GM19239 (cell line): Measurements from ENCODE around the gene FNDC3A.
"Not testable (repeated sequence)": the region's sequence is repeated elsewhere in the genome, so short reads cannot be mapped to it uniquely, and the experiment has no call there.

ENCODE experiments used
- DNase-seq: peaks from one replicate; pipeline ENCODE4 v3.0.0; 2011; ENCODE audit warnings: low spot score; ENCODE audit not compliant: insufficient read length
- FAIRE-seq: peaks from 2 replicates; lab custom pipeline; 2011; peaks lifted over from hg19 to GRCh38; lab: Jason Lieb, UNC

Gene FNDC3A

DNA sequence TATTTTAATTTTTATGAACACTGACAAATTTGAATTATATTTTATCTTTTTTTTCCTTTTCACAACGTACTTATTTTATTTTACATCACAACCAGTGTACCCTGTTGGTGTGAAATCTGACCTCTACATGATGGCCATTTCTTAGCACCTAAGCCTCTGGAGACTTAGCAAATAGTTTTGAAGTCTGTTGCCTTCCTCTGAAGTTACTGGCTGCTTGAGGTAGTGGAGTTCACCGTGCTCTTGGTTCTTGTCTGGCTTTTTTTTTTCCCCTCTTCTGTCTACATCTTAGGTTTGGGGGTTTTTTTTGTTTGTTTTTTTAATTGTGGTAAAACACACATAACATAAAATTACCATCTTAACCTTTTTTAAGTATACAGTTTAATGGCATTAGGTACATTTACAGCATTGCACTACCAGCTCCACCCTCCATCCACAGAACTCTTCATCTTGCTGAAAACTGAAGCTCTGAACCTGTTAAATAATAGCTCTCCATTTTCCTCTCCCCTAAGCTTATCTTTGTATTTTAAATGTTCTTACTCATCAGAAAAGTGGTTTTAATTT is 150.3 kb downstream of the FNDC3A start:
- no peak for FAIRE-seq
- no peak for DNase-seq

DNA sequence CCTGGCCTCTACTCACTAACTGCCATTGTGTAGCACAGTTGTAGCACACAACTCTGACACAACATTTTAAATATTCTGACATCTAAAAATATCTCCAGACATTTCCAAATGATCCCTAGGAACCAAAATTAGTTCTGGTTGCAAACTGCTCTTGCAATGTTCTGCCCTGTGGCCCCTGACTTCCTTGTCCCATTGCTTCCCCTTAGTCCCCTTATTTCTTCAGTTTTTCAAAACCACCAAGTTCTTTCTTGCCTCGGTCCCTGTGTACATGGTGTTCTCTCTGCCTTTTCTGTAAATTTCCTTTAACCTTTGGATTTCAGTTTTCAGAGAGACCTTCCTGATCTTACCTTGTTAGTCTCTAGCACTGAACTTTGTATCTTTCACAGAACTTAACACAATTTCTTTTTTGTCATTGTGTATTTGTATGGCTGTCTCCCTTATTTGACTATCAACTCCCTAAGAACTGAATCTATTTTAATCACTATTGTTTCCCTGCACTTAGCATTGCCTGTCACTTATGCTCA is 156.8 kb downstream of the FNDC3A start:
- no peak for DNase-seq
- peak; percentile 54 for FAIRE-seq

DNA sequence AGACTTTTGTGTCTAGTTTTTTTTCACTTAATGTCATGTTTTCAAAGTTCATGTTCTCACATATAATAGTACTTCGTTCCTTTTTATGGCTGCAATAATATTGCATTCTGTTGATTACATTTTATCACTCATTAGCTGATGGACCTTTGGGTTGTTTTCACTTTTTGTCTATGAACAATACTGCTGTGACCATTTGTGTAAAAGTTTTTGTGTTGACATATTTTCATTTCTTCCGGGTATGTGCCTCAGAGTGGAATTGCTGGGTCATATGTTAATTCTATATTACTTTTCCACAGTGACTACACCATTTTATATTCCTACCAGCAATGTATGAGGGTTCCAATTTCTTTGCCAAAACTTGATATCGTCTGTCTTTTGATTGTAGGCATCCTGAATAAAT is 158.6 kb downstream of the FNDC3A start:
- no peak for DNase-seq

DNA sequence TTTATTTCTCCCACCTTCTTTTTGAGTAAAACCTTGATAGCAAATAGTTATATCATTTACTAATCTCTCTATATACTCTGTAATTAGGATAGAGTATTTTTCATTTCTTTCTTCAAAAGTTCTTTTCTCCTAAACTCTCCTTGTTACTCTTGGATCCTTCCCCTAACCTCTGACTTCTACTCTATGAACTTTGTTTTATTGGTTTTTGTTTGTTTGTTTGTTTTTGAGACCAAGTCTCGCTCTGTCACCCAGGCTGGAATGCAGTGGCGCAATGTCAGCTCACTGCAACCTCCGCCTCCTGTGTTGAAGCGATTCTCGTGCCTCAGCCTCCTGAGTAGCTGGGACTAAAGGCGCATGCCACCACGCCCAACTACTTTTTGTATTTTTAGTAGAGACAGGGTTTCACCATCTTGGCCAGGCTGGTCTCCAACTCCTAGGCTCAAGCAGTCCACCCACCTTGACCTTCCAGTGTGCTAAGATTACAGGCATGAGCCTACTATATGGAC is 161.5 kb downstream of the FNDC3A start:
- DNase-seq, FAIRE-seq: not testable (repeated sequence)

More for the DNA sequence above, 158.6 kb downstream of the FNDC3A start:
- FAIRE-seq, result peak; percentile 26

DNA sequence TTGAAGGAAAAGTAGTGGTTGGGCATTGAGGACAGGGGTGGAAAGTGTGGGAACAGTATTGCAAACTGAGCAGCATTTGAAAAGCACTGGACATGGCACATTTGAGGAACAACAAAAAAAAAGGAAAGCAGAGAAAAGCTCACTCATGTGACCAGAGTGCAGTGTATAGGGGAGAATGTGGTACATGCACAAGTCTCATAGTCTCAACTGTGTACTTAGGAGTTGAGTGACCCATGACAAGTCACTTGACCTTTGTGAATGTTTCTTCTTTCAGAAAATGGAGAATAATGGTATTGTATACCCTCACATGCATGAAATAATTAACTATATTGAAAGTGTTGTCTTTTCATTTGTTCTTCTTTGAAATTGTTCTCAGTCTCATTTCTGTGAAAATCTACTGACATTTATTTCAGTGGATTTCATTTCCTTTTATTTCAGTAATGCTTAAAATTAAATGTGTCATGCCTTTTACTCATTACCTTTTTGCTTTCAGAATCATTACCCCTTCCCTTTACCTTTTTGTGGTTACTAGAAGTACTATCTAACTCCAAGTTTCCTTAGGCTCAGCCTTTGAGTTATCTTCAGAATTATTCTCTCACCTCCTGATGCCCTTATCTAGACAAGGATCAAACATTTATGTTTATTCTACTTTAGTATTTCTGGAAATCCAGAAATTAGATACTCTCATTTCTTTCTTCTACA is 165.3 kb downstream of the FNDC3A start:
- DNase-seq, result no peak
- FAIRE-seq, result peak; percentile 52

DNA sequence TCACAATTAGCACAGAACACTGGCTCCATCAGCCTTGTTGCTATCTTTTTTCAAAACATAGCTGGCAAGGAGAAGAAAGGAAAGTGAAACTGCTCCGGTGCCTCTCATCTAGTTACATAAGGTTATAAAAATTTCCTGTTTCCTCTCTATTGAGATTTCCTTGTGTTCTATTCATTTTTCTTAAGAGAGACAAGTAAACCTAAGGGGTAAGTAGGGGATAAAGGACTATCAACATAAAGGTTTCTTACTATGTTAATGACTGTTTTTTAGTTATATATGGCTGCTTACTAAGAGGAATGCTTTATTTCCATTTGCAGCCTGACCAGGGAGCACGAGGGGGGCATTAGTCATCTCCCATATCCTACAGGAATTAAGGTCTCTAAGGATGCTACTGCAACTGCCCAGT is 171.2 kb downstream of the FNDC3A start:
- FAIRE-seq (peak; percentile 66), DNase-seq (no peak)

DNA sequence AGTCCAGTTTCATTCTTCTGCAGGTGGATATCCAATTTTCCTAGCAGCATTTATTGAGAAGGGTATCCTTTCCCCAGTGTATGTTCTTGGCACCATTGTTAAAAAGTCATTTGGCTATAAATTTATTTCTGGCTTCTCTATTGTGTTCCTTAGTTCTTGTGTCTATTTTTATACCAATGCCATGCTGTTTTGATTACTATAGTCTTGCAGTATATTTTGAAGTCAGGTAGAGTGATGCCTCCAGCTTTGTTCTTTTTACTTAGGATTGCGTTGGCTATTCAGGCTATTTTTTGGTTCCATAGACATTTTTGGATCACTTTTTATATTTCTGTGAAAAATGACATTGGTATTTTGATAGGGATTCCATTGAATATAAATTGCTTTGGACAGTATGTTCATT is 172.7 kb downstream of the FNDC3A start:
- DNase-seq (no peak), FAIRE-seq (peak; percentile 35)

DNA sequence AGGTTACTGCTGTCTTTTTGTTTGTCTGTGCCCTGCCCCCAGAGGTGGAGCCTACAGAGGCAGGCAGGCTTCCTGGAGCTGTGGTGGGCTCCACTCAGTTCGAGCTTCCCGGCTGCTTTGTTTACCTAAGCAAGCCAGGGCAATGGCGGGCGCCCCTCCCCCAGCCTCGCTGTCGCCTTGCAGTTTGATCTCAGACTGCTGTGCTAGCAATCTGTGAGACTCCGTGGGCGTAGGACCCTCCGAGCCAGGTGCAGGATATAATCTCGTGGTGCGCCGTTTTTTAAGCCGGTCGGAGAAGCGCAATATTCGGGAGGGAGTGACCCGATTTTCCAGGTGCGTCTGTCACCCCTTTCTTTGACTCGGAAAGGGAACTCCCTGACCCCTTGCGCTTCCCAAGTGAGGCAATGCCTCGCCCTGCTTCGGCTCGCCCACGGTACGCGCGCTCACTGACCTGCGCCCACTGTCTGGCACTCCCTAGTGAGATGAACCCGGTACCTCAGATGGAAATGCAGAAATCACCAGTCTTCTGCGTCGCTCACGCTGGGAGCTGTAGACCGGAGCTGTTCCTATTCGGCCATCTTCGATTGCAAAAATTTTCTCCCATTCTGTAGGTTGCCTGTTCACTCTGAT is 182.4 kb downstream of the FNDC3A start:
- FAIRE-seq, result not testable (repeated sequence)

DNA sequence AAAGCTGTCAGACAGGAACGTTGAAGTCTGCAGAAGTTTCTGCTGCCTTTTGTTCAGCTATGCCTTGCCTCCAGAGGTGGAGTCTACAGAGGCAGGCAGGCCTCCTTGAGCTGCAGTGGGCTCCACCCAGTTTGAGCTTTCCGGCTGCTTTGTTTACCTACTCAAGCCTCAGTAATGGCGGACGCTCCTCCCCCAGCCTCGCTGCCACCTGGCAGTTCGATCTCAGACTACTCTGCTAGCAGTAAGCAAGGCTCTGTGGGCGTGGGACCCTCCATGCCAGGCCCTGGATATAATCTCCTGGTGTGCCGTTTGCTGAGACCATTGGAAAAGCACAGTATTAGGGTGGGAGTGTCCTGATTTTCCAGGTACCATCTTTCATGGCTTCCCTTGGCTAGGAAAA is 187.4 kb downstream of the FNDC3A start:
- FAIRE-seq, DNase-seq: not testable (repeated sequence)

More for the DNA sequence above, 182.4 kb downstream of the FNDC3A start:
- not testable (repeated sequence) for DNase-seq

DNA sequence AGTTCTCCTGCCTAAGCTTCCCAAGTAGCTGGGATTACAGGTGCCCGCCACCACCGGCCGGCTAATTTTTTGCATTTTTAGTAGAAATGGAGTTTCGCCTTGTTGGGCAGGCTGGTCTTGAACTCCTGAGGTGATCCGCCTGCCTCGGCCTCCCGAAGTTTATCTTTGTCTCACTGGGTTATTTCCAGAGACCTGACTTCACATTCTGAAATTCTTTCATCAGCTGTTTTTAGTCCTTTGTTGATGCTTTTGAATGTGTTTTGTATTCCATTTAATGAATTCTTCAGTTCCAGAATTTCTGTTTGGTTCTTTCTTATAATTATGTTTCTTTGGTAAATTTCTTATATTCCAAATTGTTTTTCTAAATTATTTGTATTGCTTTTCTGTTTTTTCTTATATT is 189.0 kb downstream of the FNDC3A start:
- DNase-seq (no peak), FAIRE-seq (no peak)

DNA sequence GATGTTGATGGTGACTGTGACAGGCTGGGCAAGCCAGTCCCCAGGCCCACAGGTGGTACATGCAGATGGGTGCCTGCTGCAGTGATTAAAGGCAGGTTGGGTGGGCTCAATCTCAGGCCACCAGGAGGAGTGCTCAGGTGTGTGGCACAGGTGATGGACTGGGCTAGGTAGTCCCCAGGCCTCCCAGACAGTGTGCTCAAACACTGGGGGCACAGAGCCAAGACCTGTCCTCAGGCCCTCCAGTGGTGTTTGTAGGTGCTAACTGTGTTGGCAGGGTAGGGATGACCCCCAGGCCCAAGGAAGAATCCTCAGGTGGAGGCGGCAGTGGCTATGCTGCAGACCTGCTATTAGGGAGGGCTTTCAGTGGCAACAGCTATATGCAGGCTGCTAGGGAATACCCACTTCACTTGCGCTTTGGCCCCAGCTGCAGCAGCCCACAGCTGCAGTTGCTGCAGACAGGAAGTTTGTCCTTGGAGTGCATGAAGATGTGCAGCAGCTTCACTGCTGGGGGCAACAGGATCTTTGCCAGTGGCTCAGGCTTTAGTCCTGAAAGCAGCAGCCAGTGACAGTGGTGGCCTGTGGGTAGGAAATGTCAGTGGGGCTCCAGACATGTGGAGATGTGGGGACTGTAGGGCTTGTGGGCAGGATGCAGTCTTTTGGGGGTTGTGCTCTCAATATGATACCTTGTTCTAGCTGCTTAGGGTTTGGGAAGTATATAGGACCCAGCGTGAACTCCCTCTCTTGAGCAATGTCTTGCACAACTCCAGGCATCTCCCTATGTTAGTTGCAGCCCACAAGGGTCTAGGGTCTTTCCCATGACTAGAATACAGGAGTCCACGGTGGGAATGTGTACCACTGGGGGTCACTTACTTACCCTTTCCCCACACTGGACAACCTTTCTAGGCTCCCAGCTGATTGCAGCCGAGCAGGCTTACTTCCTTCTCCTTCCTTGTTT is 190.4 kb downstream of the FNDC3A start:
- FAIRE-seq (no peak), DNase-seq (no peak)

DNA sequence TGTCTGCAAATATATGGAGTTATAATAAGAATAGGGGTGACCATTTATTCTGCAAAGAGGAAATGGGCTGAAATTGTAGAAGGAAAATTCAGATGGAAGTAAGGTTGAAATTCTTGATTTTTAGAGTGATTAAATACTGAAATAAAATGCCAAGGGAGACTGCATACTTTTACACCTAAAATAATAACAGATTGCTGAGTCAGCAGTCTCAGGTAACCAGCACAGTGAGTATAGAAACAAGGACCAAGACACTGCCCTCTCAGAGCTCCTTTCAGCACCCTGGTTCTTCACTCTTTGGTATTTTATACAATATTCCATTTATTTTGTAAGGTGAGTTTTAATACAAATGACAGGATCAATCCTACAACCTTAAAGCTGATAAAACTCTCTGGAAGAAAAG is 195.6 kb downstream of the FNDC3A start:
- DNase-seq (no peak), FAIRE-seq (no peak)

DNA sequence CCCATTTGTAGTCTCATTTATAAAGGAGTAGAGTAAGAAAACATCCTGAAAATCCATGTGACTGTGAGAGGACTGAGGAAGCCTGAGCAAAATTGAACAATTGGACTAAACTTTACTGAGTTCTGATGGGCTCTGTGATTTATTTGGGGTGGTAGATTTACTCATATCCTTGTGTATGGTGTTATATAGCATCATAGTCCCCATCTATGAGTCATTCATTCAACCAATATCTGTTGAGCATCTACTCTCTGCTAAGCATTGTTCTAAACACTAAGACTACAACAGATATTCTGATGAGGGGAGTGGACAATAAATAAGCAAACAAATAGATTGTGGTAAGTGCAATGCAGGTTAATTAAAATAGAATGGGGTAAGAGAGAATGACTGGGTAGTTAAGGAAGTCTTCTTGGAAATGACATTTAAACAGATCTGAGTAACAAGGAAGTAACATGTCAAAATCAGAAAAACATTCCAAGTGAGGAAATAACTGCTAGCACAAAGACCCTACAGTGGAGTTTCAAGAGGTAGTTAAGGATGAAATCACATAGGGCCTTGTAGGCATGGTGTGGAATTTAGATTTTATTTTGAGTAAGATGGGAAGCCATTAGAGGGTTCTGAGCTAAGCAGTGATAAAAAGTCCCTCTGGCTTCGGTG is 208.1 kb downstream of the FNDC3A start:
- DNase-seq (no peak), FAIRE-seq (peak; percentile 39)

DNA sequence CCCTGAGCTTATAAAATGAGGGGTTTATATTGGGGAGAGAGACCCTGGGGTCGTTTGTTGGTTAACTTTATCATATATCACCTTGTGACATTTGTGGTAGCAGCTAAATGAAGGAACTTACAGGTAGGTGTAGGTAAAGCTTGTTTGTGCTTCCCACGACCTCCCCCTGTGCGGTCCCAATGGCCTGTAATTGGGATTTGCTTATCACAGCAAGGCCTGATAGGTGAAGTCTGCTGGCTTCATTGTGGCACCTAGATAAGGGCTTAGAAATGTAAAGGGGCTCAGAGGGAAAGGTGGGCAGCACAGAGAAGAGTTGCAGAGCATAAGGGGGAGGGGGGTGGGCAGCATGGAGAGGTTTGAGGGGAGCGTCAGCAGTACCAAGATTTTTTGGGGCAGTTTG is 208.9 kb downstream of the FNDC3A start:
- FAIRE-seq, result no peak
- DNase-seq, result no peak

DNA sequence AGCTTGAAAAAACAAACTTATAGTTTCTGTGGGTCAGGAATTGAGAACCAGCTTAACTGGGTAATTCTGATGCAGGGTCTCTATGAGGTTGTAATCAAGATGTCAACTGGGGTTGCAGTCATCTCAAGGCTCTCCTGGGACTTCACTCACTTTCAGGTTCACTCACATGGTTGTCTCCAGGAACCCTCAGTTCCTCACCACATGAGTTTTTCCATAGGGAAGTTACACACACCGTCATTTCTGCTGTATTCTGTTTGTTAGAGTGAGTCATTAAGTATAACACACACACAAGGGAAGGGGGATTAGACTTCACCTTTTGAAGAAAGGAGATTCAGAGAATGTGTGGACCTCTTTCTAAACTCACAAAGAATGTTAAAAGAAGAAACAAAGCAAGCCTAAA is 209.6 kb downstream of the FNDC3A start:
- DNase-seq (no peak), FAIRE-seq (no peak)

DNA sequence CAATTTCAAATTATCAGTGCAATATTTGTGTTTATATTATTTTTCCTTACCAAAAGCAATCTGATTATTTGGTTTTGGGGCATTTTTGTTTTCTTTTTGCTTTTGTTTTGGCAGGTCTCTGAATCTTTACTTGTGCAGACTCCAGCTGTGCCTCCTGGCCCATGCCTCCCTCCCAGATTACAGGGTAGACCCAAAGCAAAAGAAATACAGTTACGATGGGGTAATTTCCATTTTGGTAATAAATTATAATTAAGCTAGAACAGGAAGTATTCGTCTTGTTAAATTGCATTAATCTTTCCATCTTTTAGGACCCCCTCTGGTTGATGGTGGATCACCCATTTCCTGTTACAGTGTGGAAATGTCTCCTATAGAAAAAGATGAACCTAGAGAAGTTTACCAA is 215.2 kb downstream of the FNDC3A start:
- DNase-seq (no peak), FAIRE-seq (no peak)

DNA sequence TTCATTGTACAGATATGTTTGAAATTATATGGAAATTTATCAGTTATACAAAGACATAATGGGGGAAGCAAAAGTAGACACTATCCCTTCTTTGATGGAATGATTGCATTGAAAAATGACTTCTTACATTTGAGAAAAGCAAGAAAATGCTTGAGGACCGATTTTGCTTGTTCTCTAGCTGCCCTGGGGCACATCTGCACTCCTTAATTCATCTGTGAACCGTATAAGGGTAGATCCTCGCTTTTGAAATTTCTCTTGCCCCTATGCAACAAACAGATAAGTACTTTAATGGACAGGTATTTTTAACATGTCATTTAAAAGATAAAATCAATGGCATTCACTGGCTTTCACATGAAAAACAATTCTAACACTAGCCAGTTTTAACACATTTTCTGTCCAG is 230.9 kb downstream of the FNDC3A start:
- FAIRE-seq, result no peak
- DNase-seq, result no peak

DNA sequence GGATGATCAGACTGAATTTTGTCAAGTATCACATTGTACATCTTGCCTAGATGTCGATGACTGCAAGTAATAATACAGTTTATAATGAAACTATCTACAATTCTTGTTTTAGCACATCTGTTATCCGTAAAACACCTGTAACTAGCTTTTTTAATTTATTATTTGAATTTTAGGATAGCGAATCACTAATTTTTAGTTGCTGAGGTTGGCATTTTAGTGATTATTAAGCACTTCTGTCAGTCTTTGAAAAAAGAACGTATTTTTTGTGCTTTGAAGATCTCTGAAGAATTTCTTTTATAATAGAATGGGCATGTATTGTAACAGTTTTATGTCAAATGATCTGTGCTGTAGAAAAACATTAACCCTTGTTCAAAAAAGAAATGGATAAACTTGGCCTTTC is 232.9 kb downstream of the FNDC3A start:
- DNase-seq, result no peak
- FAIRE-seq, result no peak

DNA sequence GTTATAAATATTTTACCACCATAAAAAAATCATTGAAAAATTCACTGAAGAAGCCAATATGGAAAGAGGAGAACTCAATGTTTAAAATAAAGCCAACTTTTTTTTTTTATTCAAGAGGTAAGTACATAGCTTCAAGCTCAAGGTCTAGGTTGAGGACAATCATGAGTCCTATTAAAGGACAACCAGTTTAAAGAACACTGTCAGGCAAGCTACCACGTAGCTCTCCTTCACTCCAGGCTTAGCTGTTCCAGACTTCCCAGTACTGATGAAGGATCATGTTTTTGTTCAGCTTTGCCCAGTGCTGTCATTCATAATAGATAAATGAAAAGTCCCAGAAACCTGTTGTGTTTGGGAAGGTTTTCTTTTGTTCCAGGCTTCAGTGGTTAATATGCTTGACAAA is 234.4 kb downstream of the FNDC3A start:
- FAIRE-seq, result no peak

DNA sequence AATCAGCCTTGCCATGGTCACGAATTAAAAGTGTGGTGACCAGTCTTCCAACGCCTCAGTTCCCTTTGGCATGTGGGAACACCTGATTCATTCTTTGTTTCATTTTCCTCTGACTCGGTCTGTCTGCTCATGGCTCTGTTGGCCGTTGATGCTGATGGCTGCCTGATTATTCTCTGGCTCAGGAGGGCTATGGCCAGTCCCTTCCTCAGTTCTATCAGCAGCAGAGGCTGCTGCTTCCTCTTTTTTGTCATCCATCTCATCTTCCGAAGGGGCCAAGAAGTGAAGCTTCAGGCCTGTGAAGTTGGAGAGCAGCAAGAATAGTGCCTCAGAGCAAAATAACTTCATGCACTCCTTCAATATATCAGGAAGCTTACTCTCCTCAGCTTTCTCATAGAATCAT is 235.0 kb downstream of the FNDC3A start:
- DNase-seq, result no peak
- no peak for FAIRE-seq

More for the DNA sequence above, 234.4 kb downstream of the FNDC3A start:
- no peak for DNase-seq
